HCT116 (cell line): ENCODE results near the gene ZNF618.

Experiments used
- EZH2phosphoT487 ChIP-seq: fragments of 200-600 bp; IDR thresholded peaks from 2 replicates; pipeline ENCODE4 v1.6.1; 2018; ENCODE audit warnings: antibody characterized with exemption, borderline replicate concordance
- POLR2A ChIP-seq: IDR thresholded peaks from 2 replicates; pipeline ENCODE4 v1.7.0; 2011; ENCODE audit warnings: borderline replicate concordance; ENCODE audit not compliant: insufficient read depth, insufficient read length; ENCODE audit errors: extremely low read depth
- POLR2AphosphoS5 ChIP-seq: IDR thresholded peaks from 2 replicates; pipeline ENCODE4 v1.6.1; 2011; ENCODE audit warnings: mild to moderate bottlenecking, low read depth, low read length, moderate library complexity
- ZNF274 ChIP-seq: fragments of 200-500 bp; sonication (Bioruptor generic); IDR thresholded peaks from 2 replicates; pipeline ENCODE4 v1.6.1; 2014; ENCODE audit warnings: mild to moderate bottlenecking, low read depth, low read length, inconsistent platforms
- TF ChIP-seq, protein P1 (sequence below), 3 experiments: fragments of 200-600 bp in 1 of 3; sonication (generic) in 1 of 3; IDR thresholded peaks in 2 of 3; conservative IDR thresholded peaks in 1 of 3; 2 replicates each; pipeline ENCODE4 v1.5.1; 2012 to 2017; ENCODE audit warnings: low read depth in 2 of 3, low read length in 2 of 3, antibody characterized with exemption in 1 of 3, borderline replicate concordance in 1 of 3, control low read depth in 1 of 3, mild to moderate bottlenecking in 1 of 3, mixed read lengths in 1 of 3, mixed run types in 1 of 3, moderate library complexity in 1 of 3; ENCODE audit not compliant: insufficient read depth in 1 of 3
- TF ChIP-seq, protein P2 (sequence below): IDR thresholded peaks from 2 replicates; pipeline ENCODE4 v1.6.1; 2012

DNA sequence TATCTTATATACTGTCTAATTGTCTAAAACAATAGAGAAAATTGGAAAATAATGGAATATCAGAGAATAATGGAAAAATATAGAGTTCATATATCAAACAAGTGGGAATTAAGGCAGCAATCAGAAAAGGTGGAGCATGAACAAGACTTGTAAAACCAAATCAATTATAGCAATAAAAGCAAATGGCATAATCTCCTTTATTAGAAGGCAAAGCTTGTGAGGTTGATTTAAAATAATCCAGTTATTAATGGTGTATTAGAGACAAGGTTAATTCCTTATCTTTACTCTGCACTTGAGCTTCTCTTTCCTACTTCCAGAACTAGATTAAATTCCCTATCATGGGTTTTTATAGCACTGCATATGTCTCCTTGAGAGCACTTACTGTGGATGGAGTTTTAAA is 137.9 kb downstream of the ZNF618 start:
- TF ChIP-seq, protein P1, sequence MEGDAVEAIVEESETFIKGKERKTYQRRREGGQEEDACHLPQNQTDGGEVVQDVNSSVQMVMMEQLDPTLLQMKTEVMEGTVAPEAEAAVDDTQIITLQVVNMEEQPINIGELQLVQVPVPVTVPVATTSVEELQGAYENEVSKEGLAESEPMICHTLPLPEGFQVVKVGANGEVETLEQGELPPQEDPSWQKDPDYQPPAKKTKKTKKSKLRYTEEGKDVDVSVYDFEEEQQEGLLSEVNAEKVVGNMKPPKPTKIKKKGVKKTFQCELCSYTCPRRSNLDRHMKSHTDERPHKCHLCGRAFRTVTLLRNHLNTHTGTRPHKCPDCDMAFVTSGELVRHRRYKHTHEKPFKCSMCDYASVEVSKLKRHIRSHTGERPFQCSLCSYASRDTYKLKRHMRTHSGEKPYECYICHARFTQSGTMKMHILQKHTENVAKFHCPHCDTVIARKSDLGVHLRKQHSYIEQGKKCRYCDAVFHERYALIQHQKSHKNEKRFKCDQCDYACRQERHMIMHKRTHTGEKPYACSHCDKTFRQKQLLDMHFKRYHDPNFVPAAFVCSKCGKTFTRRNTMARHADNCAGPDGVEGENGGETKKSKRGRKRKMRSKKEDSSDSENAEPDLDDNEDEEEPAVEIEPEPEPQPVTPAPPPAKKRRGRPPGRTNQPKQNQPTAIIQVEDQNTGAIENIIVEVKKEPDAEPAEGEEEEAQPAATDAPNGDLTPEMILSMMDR (IDR thresholded peaks at IDR 0.05 in 2 of 3, conservative IDR thresholded peaks at IDR 0.05 in 1 of 3; ENCODE audit: borderline replicate concordance in 1 of 3, insufficient read depth in 1 of 3, low read depth in 2 of 3, low read length in 2 of 3) = no peak
- no peak for TF ChIP-seq POLR2A
- no peak for TF ChIP-seq ZNF274
- TF ChIP-seq EZH2phosphoT487 = no peak
- TF ChIP-seq POLR2AphosphoS5 = no peak
- TF ChIP-seq, protein P2, sequence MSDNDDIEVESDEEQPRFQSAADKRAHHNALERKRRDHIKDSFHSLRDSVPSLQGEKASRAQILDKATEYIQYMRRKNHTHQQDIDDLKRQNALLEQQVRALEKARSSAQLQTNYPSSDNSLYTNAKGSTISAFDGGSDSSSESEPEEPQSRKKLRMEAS = no peak
